Nephron progenitor cell (in vitro differentiated cells): ENCODE data around the gene FASN.
"Not testable (repeated sequence)": the region's sequence is repeated elsewhere in the genome, so short reads cannot be mapped to it uniquely, and the experiment has no call there.

Experiments
- DNase-seq: peaks from one replicate; pipeline ENCODE4 v3.0.0; 2021
- H3K27ac Mint-ChIP-seq: 2 replicates; pipeline ENCODE4 v1.8.0; 2021; ENCODE audit warnings: mild to moderate bottlenecking, moderate library complexity, mixed read lengths
- H3K27me3 Mint-ChIP-seq: 2 replicates; pipeline ENCODE4 v1.8.0; 2021; ENCODE audit warnings: mild to moderate bottlenecking, low read depth, mixed read lengths; ENCODE audit not compliant: poor library complexity
- H3K36me3 Mint-ChIP-seq: 2 replicates; pipeline ENCODE4 v1.8.0; 2021; ENCODE audit warnings: low read depth, mixed read lengths
- H3K4me1 Mint-ChIP-seq: 2 replicates; pipeline ENCODE4 v1.8.0; 2021; ENCODE audit warnings: mixed read lengths
- H3K4me3 Mint-ChIP-seq: 2 replicates; pipeline ENCODE4 v1.8.0; 2021; ENCODE audit warnings: mild to moderate bottlenecking, moderate library complexity, mixed read lengths
- H3K9me3 Mint-ChIP-seq: 2 replicates; pipeline ENCODE4 v1.8.0; 2021; ENCODE audit warnings: mild to moderate bottlenecking, moderate library complexity, mixed read lengths
- CTCF ChIP-seq: fragments of 200-600 bp; sonication (generic); IDR thresholded peaks from 2 replicates; pipeline ENCODE4 v1.5.0; 2021; ENCODE audit warnings: antibody characterized with exemption

Gene FASN

DNA sequence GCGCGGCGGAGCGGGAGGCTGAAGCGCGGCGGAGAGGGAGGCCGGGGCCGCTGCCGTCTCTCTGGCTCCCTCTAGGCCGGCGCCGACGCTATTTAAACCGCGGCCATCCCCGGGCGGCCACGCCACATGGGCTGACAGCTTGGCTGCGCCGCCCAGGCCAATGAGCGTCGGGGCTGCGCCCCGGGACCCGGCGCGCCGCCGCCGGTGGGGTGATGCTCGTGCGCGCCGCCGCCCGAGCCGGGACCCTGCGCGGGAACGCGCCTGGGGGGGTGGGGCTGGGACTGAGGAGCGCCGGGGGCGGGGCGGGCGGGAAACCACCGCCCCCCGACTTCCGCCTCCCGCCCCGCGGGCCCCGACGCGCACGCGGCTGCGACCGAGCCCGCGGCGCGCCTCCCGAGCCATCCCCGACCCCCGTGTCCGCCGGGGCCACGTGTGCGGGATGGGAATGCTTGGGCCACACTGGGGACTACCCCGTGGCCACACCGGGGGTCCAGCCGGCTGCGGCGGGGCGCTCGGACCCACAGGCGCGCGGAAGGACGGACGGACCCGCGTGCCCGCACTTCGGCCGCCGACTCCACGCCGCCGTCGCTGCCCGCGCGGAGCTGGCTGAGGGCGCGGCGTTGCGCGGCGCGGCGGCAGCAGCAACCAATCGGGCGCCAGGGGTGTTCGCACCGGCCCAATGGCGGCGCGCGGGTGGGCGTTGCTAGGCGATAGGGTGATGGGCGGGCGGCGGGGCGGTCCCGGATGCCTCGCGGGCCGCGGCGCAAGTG is at the start of gene FASN:
Gene FASN, minus strand, starts transcription at position 68 of the 770 bp plus-strand sequence. CDS start 1,791 bp downstream, outside the sequence.
- DNase-seq: peak; percentile 96

GRCh38 chr17:82146663-82147654 is 48.9 kb upstream of the FASN start:
- DNase-seq: no peak
- TF ChIP-seq CTCF: no peak
- Mint-ChIP-seq H3K4me3 (no peak overlapping the region), H3K36me3 (peaks cover 37% of the 10 kb centered on the region), H3K27me3 (no peaks in the 10 kb centered on the region), H3K9me3 (peaks cover 14% of the 10 kb centered on the region), H3K27ac (no peak overlapping the region), H3K4me1 (peaks cover 10% of the 10 kb centered on the region)

More for the DNA sequence above, at the start of gene FASN:
- TF ChIP-seq CTCF: peak; percentile 27
- no peaks in the 10 kb centered on the region for H3K36me3 Mint-ChIP-seq
- no peaks in the 10 kb centered on the region for H3K9me3 Mint-ChIP-seq
- H3K27ac Mint-ChIP-seq: no peak within 1 kb of the TSS
- peak within 1 kb of the TSS; percentile 77 for H3K4me3 Mint-ChIP-seq
- H3K27me3 Mint-ChIP-seq: no peaks in the 10 kb centered on the region
- peaks cover 46% of the 10 kb centered on the region for H3K4me1 Mint-ChIP-seq

GRCh38 chr17:82145550-82146155 is 47.6 kb upstream of the FASN start:
- peaks cover 33% of the 10 kb centered on the region for H3K36me3 Mint-ChIP-seq
- no peak for DNase-seq
- no peaks in the 10 kb centered on the region for H3K27me3 Mint-ChIP-seq
- H3K9me3 Mint-ChIP-seq: peaks cover 10% of the 10 kb centered on the region
- no peak for TF ChIP-seq CTCF
- H3K27ac Mint-ChIP-seq: no peak overlapping the region
- H3K4me1 Mint-ChIP-seq: peaks cover 17% of the 10 kb centered on the region
- H3K4me3 Mint-ChIP-seq: no peak overlapping the region

DNA sequence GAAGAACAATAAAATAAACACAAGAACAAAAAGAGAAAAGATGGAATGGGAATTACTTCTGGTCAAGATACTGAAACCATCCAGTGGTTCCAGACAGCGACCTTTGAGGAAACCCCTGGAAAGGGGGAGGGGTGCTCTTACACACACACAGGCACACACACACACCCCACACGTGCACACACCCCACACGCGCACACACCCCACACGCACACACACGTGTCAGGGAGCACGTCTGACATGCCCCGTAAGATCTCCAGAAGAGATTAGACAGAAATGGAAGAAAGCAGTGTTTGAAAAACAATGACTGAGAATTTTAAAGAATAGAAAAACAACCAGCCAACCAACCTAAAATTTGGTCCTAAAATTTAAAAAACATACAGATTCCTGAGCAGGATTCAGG is 45.3 kb upstream of the FASN start:
- Mint-ChIP-seq H3K9me3 (peaks cover 4% of the 10 kb centered on the region), H3K27me3 (no peaks in the 10 kb centered on the region), H3K4me3 (no peak overlapping the region), H3K36me3 (peaks cover 42% of the 10 kb centered on the region), H3K27ac (peak overlapping the region; percentile 30), H3K4me1 (peaks cover 37% of the 10 kb centered on the region)
- DNase-seq: no peak
- TF ChIP-seq CTCF: no peak

GRCh38 chr17:82139961-82140360 is 41.9 kb upstream of the FASN start:
- not testable (repeated sequence) for DNase-seq, H3K9me3 Mint-ChIP-seq, H3K4me3 Mint-ChIP-seq, H3K27ac Mint-ChIP-seq, H3K27me3 Mint-ChIP-seq
- Mint-ChIP-seq H3K4me1 (peaks cover 39% of the 10 kb centered on the region), H3K36me3 (peaks cover 32% of the 10 kb centered on the region)

- Mint-ChIP-seq H3K27me3 (peaks cover 3% of the 10 kb centered on the region), H3K27ac (no peak overlapping the region), H3K36me3 (peaks cover 32% of the 10 kb centered on the region), H3K9me3 (no peaks in the 10 kb centered on the region), H3K4me3 (no peak overlapping the region), H3K4me1 (peaks cover 46% of the 10 kb centered on the region)
- no peak for DNase-seq
- no peak for TF ChIP-seq CTCF
These were observed 40.5 kb upstream of the FASN start for GRCh38 chr17:82138511-82138992.
